Muscle of leg (tissue), 16 donors: ENCODE results near the gene KREMEN1. TPM values are rescaled to one million over a fixed set of nuclear protein-coding genes. Genes with fewer than 3 reads are reported as not detected.

Experiments
- DNase-seq: peaks from one replicate; pipeline ENCODE4 v3.0.0; 2013
- H3K27ac ChIP-seq: one replicate; pipeline ENCODE4 v1.5.1; 2013; ENCODE audit warnings: mild to moderate bottlenecking, low read length, control low read depth
- H3K27me3 ChIP-seq: one replicate; pipeline ENCODE4 v1.6.1; 2013; ENCODE audit warnings: low read length; ENCODE audit not compliant: control insufficient read depth, insufficient read depth
- H3K36me3 ChIP-seq: one replicate; pipeline ENCODE4 v1.6.1; 2013; ENCODE audit warnings: low read length; ENCODE audit not compliant: control insufficient read depth, insufficient read depth
- H3K4me1 ChIP-seq: one replicate; pipeline ENCODE4 v1.6.1; 2013; ENCODE audit warnings: low read length; ENCODE audit not compliant: control insufficient read depth, insufficient read depth
- H3K4me3 ChIP-seq: one replicate; pipeline ENCODE4 v1.5.1; 2013; ENCODE audit warnings: low read length, control low read depth
- H3K9me3 ChIP-seq: replicated peaks from 2 replicates; pipeline ENCODE4 v1.6.1; 2013; ENCODE audit warnings: low read depth, low read length; ENCODE audit not compliant: control insufficient read depth
- WGBS: methylation state at CpG from one replicate; pipeline ENCODE4 v1.1.5; 2013; ENCODE audit warnings: missing lambda C conversion rate; ENCODE audit not compliant: insufficient coverage; 5-methylcytosine and 5-hydroxymethylcytosine counted together
- long read RNA-seq, 11 donors: transcript quantifications; one replicate each; lab custom pipeline, GENCODE V29; 2026
- polyA plus RNA-seq, 8 donors: library from polyadenylated mRNA; unstranded; fragments of 120-200 nt; gene quantifications; one replicate each; pipeline versions ENCODE4 v1.2.1 to v1.2.3, GENCODE V29; 2013; ENCODE audit warnings: inconsistent platforms in 1 of 8, low replicate concordance in 1 of 8; ENCODE audit not compliant: insufficient read length in 8 of 8, insufficient read depth in 1 of 8
- total RNA-seq: library from RNA; stranded (reverse); fragments of 120-200 nt; gene quantifications from one replicate; pipeline ENCODE4 v1.2.4, GENCODE V29; 2013

The KREMEN1 gene, protein sequence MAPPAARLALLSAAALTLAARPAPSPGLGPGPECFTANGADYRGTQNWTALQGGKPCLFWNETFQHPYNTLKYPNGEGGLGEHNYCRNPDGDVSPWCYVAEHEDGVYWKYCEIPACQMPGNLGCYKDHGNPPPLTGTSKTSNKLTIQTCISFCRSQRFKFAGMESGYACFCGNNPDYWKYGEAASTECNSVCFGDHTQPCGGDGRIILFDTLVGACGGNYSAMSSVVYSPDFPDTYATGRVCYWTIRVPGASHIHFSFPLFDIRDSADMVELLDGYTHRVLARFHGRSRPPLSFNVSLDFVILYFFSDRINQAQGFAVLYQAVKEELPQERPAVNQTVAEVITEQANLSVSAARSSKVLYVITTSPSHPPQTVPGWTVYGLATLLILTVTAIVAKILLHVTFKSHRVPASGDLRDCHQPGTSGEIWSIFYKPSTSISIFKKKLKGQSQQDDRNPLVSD
- total RNA-seq (44.9 TPM), polyA plus RNA-seq (10 to 100 TPM; 61.2 to 96.6 (median 86.9) TPM)
- long read RNA-seq, donor 1, full-length matches to known transcripts, result 11 of 30 reads
- long read RNA-seq, donor 1, partial matches to known transcripts, result 19 of 30 reads
- long read RNA-seq, donor 1, other reads (novel, unspliced or antisense), result 0 of 30 reads
- long read RNA-seq, donor 2, result 0 reads
- long read RNA-seq, donor 3, full-length matches to known transcripts, result 28 of 53 reads
- long read RNA-seq, donor 3, partial matches to known transcripts, result 25 of 53 reads
- long read RNA-seq, donor 3, other reads (novel, unspliced or antisense), result 0 of 53 reads
- long read RNA-seq, donor 4, full-length matches to known transcripts, result 6 of 21 reads
- long read RNA-seq, donor 4, partial matches to known transcripts, result 15 of 21 reads
- long read RNA-seq, donor 4, other reads (novel, unspliced or antisense), result 0 of 21 reads
- long read RNA-seq, donor 5, full-length matches to known transcripts, result 19 of 41 reads
- long read RNA-seq, donor 5, partial matches to known transcripts, result 22 of 41 reads
- long read RNA-seq, donor 5, other reads (novel, unspliced or antisense), result 0 of 41 reads
- long read RNA-seq, donor 6, full-length matches to known transcripts, result 21 of 44 reads
- long read RNA-seq, donor 6, partial matches to known transcripts, result 23 of 44 reads
- long read RNA-seq, donor 6, other reads (novel, unspliced or antisense), result 0 of 44 reads
- long read RNA-seq, donor 7, full-length matches to known transcripts, result 11 of 39 reads
- long read RNA-seq, donor 7, partial matches to known transcripts, result 28 of 39 reads
- long read RNA-seq, donor 7, other reads (novel, unspliced or antisense), result 0 of 39 reads
- long read RNA-seq, donor 8, full-length matches to known transcripts, result 1 of 1 reads
- long read RNA-seq, donor 8, partial matches to known transcripts, result 0 of 1 reads
- long read RNA-seq, donor 8, other reads (novel, unspliced or antisense), result 0 of 1 reads
- long read RNA-seq, donor 9, full-length matches to known transcripts, result 6 of 11 reads
- long read RNA-seq, donor 9, partial matches to known transcripts, result 5 of 11 reads
- long read RNA-seq, donor 9, other reads (novel, unspliced or antisense), result 0 of 11 reads
- long read RNA-seq, donor 10, full-length matches to known transcripts, result 11 of 19 reads
- long read RNA-seq, donor 10, partial matches to known transcripts, result 8 of 19 reads
- long read RNA-seq, donor 10, other reads (novel, unspliced or antisense), result 0 of 19 reads
- long read RNA-seq, donor 11, full-length matches to known transcripts, result 7 of 17 reads
- long read RNA-seq, donor 11, partial matches to known transcripts, result 10 of 17 reads
- long read RNA-seq, donor 11, other reads (novel, unspliced or antisense), result 0 of 17 reads

- H3K9me3 ChIP-seq, result no peaks in the 10 kb centered on the region
- peak within 1 kb of the TSS; percentile 78 for H3K27ac ChIP-seq
- H3K4me3 ChIP-seq, result peak within 1 kb of the TSS; percentile 87
- DNase-seq, result no peak
- under 1% methylated on average over 76 of the region's 76 CpGs for WGBS
- peaks cover 69% of the 10 kb centered on the region for H3K4me1 ChIP-seq
- no peaks in the 10 kb centered on the region for H3K36me3 ChIP-seq
- H3K27me3 ChIP-seq, result peaks cover 27% of the 10 kb centered on the region
Observed at GRCh38 chr22:29072979-29073617, at the start of gene KREMEN1. KREMEN1 (plus strand) TSS chr22:29073035; CDS start chr22:29073131, 96 bp downstream.

DNA sequence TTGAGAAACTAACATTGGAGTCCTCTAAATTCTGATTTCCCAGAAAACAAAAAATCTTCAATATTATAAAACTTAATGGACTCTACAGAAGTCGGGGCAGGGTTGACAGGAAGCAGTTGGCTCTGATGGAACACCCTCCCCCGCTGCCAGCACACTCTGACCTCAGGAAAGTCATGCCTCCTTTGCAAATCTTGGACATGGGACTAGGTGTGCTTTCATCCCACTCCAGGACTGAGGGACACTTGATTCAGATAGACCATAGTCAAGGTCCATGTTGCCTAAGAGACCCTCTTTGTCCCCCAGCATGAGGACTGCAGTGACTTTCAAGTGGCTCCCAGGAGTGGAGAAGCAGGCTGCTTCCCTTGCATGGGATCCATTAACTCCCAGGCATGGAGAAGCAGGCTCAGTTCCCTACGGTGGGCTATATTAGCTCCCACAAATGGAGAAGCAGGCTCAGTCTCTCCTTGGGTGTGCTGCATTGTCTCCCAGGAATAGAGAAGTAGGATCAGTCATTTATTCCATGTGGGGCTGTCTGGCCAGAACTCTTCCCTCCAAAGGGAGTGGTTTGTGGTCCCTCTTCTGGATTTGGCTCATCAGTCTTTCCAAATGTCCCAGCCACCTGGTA, 49.6 kb upstream of the KREMEN1 start:
- 48% methylated on average over 3 of the region's 3 CpGs for WGBS
- no peaks in the 10 kb centered on the region for H3K4me1 ChIP-seq
- DNase-seq, result no peak
- no peak overlapping the region for H3K27ac ChIP-seq
- peaks cover 6% of the 10 kb centered on the region for H3K36me3 ChIP-seq
- no peak overlapping the region for H3K4me3 ChIP-seq
- no peaks in the 10 kb centered on the region for H3K27me3 ChIP-seq
- no peaks in the 10 kb centered on the region for H3K9me3 ChIP-seq

- H3K27ac ChIP-seq, result no peak overlapping the region
- no peaks in the 10 kb centered on the region for H3K9me3 ChIP-seq
- no peak for DNase-seq
- peaks cover 6% of the 10 kb centered on the region for H3K36me3 ChIP-seq
- no peak overlapping the region for H3K4me3 ChIP-seq
- WGBS, result 83% methylated on average over 1 of the region's 3 CpGs
- peaks cover 17% of the 10 kb centered on the region for H3K4me1 ChIP-seq
- peaks cover 2% of the 10 kb centered on the region for H3K27me3 ChIP-seq
Observed at GRCh38 chr22:29026579-29026978, 46.3 kb upstream of the KREMEN1 start.

DNA sequence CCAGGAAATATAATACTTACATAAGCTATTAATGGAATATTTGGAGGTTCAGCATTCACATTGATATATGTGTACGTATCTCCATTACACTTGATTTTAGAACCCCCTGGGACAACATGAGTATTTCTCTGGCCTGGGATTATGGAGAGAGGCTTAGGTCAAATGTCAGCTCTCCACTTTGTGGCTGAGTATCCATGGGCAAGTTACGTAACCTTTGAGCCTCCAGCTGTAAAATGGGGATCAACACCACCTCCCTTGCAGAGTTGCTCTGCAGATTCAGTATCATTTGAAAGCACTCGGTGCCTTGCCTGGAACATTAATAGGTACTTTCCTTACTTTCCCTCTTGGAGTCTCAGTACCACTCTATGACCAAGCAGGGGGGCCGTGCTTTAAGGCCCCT, 44.4 kb upstream of the KREMEN1 start:
- peaks cover 29% of the 10 kb centered on the region for H3K4me1 ChIP-seq
- peaks cover 2% of the 10 kb centered on the region for H3K27me3 ChIP-seq
- DNase-seq, result no peak
- WGBS, result 94% methylated on average over 2 of the region's 4 CpGs
- no peak overlapping the region for H3K27ac ChIP-seq
- H3K4me3 ChIP-seq, result no peak overlapping the region
- H3K36me3 ChIP-seq, result peaks cover 6% of the 10 kb centered on the region
- no peaks in the 10 kb centered on the region for H3K9me3 ChIP-seq

GRCh38 chr22:29029202-29030000, 43.4 kb upstream of the KREMEN1 start:
- WGBS, result no CpG with 5 or more reads among the region's 9 CpGs
- Histone ChIP-seq H3K27me3 (peaks cover 2% of the 10 kb centered on the region), H3K9me3 (no peaks in the 10 kb centered on the region), H3K36me3 (peaks cover 6% of the 10 kb centered on the region), H3K4me1 (peaks cover 29% of the 10 kb centered on the region), H3K4me3 (no peak overlapping the region), H3K27ac (no peak overlapping the region)
- no peak for DNase-seq

- Histone ChIP-seq H3K4me1 (peaks cover 29% of the 10 kb centered on the region), H3K27ac (peak overlapping the region; percentile 3), H3K9me3 (no peaks in the 10 kb centered on the region), H3K36me3 (peaks cover 6% of the 10 kb centered on the region), H3K4me3 (peak overlapping the region; percentile 18), H3K27me3 (peaks cover 2% of the 10 kb centered on the region)
- 16% methylated on average over 8 of the region's 20 CpGs for WGBS
- DNase-seq, result no peak
Observed at GRCh38 chr22:29030016-29030617, 42.7 kb upstream of the KREMEN1 start.

- DNase-seq, result peak; percentile 83
- Histone ChIP-seq H3K9me3 (no peaks in the 10 kb centered on the region), H3K36me3 (peaks cover 6% of the 10 kb centered on the region), H3K4me3 (peak overlapping the region; percentile 18), H3K27ac (peak overlapping the region; percentile 67), H3K27me3 (peaks cover 2% of the 10 kb centered on the region), H3K4me1 (peaks cover 29% of the 10 kb centered on the region)
- WGBS, result 5% methylated on average over 26 of the region's 32 CpGs
Observed at GRCh38 chr22:29030618-29031226, 42.1 kb upstream of the KREMEN1 start.
